ENCODE results near the gene TEDDM1.

The TEDDM1 gene

DNA sequence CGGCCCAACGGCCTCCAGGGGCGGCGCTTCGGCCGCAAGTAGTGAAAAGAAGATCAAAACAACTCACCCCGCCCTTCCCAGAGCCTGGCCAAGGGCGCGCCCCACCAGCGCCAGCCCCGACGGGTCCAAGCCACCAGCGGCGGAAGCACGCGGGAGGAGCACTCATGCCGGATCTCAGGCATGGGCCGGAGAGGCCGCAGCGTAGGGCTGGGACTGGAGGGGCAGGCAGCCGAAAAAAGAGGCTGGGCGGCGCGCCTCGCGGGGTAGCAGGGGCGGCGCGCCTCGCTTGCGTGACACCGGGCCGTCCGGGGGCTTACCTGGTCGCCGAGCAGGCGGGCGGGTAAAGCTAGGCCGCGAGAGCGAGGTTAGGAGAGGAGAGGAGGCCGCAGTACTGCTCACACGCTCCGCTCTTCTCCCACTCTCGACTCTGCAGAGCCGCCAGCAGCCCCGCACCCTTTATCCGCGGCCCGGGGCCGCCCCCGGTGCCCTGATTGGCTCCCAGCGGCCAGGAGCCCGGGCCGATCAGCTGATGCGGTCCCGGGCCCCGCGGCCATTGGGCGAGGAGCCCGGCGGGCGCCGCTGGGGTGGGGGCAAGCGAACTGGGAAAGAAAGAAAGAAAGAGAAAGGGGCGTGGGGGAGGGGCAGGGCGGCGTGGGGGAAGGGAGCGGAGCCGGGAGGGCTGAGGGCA is 9.0 kb downstream of the TEDDM1 start, which contains the start of gene GLUL:
GLUL (minus strand) TSS at position 429 of the 688 bp plus-strand sequence. CDS start 3,053 bp downstream, outside the sequence.
- peaks cover 19% of the 10 kb centered on the region for H3K4me1 ChIP-seq (ENCODE audit: control insufficient read depth, insufficient read depth, low read length)
- H3K36me3 ChIP-seq (ENCODE audit: control insufficient read depth, insufficient read depth, low read length) = peaks cover 22% of the 10 kb centered on the region
- H3K27ac ChIP-seq (ENCODE audit: insufficient read depth, low read depth, low read length, poor library complexity, severe bottlenecking) = peak within 1 kb of the TSS; percentile 88
- H3K27me3 ChIP-seq (ENCODE audit: control insufficient read depth, insufficient read depth, low read length, poor library complexity, severe bottlenecking) = no peaks in the 10 kb centered on the region
- H3K9me3 ChIP-seq (ENCODE audit: control insufficient read depth, low read length) = no peaks in the 10 kb centered on the region
- WGBS, 2 experiments = 0 to 1% methylated on average over 70 of the region's 70 CpGs
- peak within 1 kb of the TSS; percentile 85 for H3K4me3 ChIP-seq (ENCODE audit: insufficient read depth, low read depth, low read length)

DNA sequence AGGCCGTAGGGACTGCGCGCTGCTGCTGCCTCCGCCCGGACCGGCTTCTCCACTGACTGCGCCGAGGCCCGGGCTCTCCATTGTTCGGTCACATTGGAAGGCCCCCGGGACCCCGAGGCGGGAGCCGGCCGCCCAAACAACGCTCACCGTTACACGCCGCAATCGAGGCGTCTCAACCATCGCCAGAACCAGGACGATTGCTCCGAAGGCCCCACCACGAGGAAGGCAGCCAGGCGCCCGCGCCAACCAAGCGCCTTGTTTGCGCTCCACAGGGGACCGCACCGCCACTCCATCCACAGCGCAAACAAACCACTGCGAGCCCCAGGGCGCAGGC is 9.5 kb downstream of the TEDDM1 start:
- Histone ChIP-seq H3K27ac (ENCODE audit: insufficient read depth, low read depth, low read length, poor library complexity, severe bottlenecking) (peak overlapping the region; percentile 70), H3K4me3 (ENCODE audit: insufficient read depth, low read depth, low read length) (peak overlapping the region; percentile 85), H3K27me3 (ENCODE audit: control insufficient read depth, insufficient read depth, low read length, poor library complexity, severe bottlenecking) (no peaks in the 10 kb centered on the region), H3K36me3 (ENCODE audit: control insufficient read depth, insufficient read depth, low read length) (peaks cover 27% of the 10 kb centered on the region), H3K9me3 (ENCODE audit: control insufficient read depth, low read length) (no peaks in the 10 kb centered on the region), H3K4me1 (ENCODE audit: control insufficient read depth, insufficient read depth, low read length) (peaks cover 19% of the 10 kb centered on the region)
- WGBS, 2 experiments = 0% methylated on average over 35 of the region's 35 CpGs

DNA sequence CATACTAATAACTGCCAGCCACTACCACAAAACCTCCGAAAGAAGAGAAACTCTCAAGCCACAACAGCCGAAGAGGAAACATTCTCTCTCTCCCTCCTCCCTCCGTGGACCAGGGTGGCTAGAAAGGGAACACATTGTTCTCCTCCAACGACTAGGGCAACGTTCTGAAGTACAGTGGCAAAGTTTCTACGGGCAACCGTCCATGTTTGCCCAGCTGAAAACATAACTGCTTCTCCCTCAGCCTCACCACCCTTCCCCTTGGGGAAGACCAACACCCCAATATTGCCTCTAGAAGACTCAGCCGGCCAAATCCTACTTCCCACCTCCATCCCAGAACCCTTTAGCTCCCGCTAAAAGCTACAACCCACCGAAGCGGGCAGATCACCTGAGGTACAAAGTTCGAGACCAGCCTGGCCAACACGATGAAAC is 10.8 kb downstream of the TEDDM1 start:
- peaks cover 38% of the 10 kb centered on the region for H3K36me3 ChIP-seq (ENCODE audit: control insufficient read depth, insufficient read depth, low read length)
- H3K9me3 ChIP-seq (ENCODE audit: control insufficient read depth, low read length) = no peaks in the 10 kb centered on the region

DNA sequence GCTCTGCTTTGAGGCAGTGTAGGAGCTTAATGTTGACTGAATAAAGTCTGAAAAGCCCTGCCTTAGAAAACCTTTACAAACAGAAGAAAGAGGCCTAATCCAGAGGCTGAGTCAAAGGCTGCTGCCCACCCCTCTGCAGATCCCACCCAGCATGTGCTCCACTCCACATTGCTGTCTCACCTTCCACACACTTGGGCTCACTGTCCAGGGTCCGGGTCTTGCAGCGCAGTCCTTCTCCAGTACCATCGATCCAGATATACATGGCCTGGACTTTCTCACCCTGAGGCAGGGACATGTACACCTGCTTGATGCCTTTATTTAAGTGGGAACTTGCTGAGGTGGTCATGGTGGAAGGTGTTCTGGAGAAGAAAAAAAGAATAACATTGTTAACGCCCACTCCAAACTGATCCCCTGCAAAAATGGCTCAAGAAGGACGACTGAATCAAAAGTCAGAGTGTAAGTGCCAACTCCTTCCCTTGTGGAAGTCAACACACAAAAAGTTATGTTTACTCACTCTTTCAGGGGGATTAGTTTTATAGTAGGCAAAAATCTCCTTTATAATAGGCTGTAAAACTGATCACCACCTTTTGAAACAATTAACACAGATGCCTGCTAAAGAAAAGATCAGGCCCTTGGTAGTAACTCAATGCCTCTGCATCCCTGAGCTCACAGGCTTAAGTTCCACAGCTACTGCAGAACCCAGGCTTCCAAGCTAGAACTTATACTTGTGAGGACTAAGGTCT is 11.9 kb downstream of the TEDDM1 start:
- Histone ChIP-seq H3K27me3 (ENCODE audit: control insufficient read depth, insufficient read depth, low read length, poor library complexity, severe bottlenecking) (no peaks in the 10 kb centered on the region), H3K27ac (ENCODE audit: insufficient read depth, low read depth, low read length, poor library complexity, severe bottlenecking) (no peak overlapping the region), H3K36me3 (ENCODE audit: control insufficient read depth, insufficient read depth, low read length) (peaks cover 48% of the 10 kb centered on the region), H3K4me1 (ENCODE audit: control insufficient read depth, insufficient read depth, low read length) (peaks cover 14% of the 10 kb centered on the region), H3K9me3 (ENCODE audit: control insufficient read depth, low read length) (no peaks in the 10 kb centered on the region), H3K4me3 (ENCODE audit: insufficient read depth, low read depth, low read length) (peak overlapping the region; percentile 85)
- WGBS, 2 experiments = 79 to 85% methylated on average over 5 of the region's 5 CpGs

More for the DNA sequence above, 10.8 kb downstream of the TEDDM1 start:
- Histone ChIP-seq H3K27ac (ENCODE audit: insufficient read depth, low read depth, low read length, poor library complexity, severe bottlenecking) (no peak overlapping the region), H3K4me1 (ENCODE audit: control insufficient read depth, insufficient read depth, low read length) (peaks cover 19% of the 10 kb centered on the region), H3K4me3 (ENCODE audit: insufficient read depth, low read depth, low read length) (peak overlapping the region; percentile 85), H3K27me3 (ENCODE audit: control insufficient read depth, insufficient read depth, low read length, poor library complexity, severe bottlenecking) (no peaks in the 10 kb centered on the region)
- WGBS, 2 experiments = 4% methylated on average over 13 of the region's 13 CpGs

DNA sequence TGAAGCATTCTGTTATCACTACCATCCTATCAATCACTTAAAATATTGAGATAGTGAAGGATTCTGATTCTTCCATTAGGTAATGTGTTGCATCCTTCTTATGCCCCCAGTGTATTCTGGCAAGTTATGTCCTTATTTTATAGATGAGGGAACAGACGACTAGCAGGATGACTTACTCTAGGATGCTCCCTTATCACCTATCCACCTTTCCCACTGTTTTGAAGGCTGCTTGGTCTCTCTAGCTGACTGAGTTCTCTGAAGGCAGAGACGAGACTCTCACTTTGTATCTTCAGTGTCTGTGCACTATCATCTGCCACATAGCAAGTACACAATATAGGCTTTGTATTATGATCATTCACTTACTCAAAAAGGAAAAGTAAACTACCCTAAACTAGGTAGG is 12.9 kb downstream of the TEDDM1 start:
- H3K27me3 ChIP-seq (ENCODE audit: control insufficient read depth, insufficient read depth, low read length, poor library complexity, severe bottlenecking) = no peaks in the 10 kb centered on the region
- H3K4me1 ChIP-seq (ENCODE audit: control insufficient read depth, insufficient read depth, low read length) = peaks cover 9% of the 10 kb centered on the region
- H3K36me3 ChIP-seq (ENCODE audit: control insufficient read depth, insufficient read depth, low read length) = peaks cover 48% of the 10 kb centered on the region
- 93 to 100% methylated on average over 2 of the region's 2 CpGs for WGBS, 2 experiments
- H3K9me3 ChIP-seq (ENCODE audit: control insufficient read depth, low read length) = no peaks in the 10 kb centered on the region
- no peak overlapping the region for H3K27ac ChIP-seq (ENCODE audit: insufficient read depth, low read depth, low read length, poor library complexity, severe bottlenecking)
- H3K4me3 ChIP-seq (ENCODE audit: insufficient read depth, low read depth, low read length) = no peak overlapping the region

DNA sequence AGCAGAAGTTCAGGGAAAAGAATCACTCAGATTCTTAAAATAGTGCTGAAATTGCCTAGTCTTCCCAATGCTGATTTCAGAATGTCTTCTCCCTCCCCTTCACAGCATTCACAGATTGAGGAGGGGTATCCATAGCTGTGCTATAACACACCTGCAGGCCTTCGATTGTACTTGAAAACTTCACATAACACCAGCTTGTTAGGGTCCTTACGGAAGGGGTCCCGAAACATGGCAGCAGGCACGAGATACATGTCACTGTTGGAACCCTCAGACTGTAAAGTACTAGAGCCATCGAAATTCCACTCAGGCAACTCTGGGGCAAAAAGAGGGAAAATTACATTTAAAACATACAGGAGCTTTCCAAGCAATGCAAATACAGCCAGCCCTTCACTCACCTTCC is 13.5 kb downstream of the TEDDM1 start:
- Histone ChIP-seq H3K4me1 (ENCODE audit: control insufficient read depth, insufficient read depth, low read length) (peaks cover 9% of the 10 kb centered on the region), H3K27ac (ENCODE audit: insufficient read depth, low read depth, low read length, poor library complexity, severe bottlenecking) (no peak overlapping the region), H3K9me3 (ENCODE audit: control insufficient read depth, low read length) (no peaks in the 10 kb centered on the region), H3K36me3 (ENCODE audit: control insufficient read depth, insufficient read depth, low read length) (peaks cover 48% of the 10 kb centered on the region), H3K27me3 (ENCODE audit: control insufficient read depth, insufficient read depth, low read length, poor library complexity, severe bottlenecking) (no peaks in the 10 kb centered on the region), H3K4me3 (ENCODE audit: insufficient read depth, low read depth, low read length) (no peak overlapping the region)
- WGBS, 2 experiments = 92 to 98% methylated on average over 5 of the region's 5 CpGs

DNA sequence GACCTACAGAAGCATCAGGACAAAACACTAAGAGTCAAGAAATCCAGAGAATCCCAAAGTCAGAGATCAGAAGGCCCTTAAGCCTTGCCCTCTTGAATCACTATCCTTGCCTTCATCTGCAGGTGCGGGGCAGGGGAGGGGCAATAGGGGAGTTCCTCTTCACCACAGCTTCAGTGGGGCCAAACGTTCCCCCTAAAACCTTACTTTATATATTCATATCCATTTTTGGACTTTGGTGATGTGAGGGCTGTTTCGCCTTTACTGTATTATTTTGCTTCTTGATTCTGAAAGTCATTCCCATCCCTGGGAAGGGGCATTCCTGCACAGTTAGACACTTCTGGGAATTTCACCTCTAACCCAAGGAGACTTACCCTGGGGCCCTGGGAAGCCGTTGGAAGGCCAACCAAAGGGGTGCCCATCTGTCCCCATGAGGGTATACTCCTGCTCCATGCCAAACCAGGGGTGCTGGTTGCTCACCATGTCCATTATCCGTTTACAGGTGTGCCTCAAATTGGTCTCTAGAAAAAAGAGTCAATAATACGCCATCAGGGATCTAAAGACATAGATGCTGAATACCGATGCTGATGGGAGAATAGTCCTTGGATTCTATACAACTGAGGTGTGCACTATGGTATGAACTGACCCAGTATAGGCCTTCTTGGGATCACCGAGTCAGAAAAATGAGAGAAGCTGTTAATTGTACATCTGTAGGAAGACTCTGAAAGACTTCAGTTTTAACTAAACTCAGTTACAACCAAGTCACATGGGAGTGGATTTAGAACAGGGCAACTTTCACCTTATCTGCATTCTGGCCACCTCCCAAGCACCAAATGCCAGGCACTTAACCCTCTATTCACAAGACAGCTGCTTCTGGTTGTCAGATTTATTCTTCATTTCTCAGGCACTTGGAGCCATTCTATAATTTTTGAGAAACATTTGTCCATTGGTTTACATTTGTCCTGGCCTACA is 14.3 kb downstream of the TEDDM1 start:
- Histone ChIP-seq H3K9me3 (ENCODE audit: control insufficient read depth, low read length) (no peaks in the 10 kb centered on the region), H3K27me3 (ENCODE audit: control insufficient read depth, insufficient read depth, low read length, poor library complexity, severe bottlenecking) (no peaks in the 10 kb centered on the region), H3K4me3 (ENCODE audit: insufficient read depth, low read depth, low read length) (no peak overlapping the region), H3K27ac (ENCODE audit: insufficient read depth, low read depth, low read length, poor library complexity, severe bottlenecking) (no peak overlapping the region), H3K4me1 (ENCODE audit: control insufficient read depth, insufficient read depth, low read length) (peaks cover 9% of the 10 kb centered on the region), H3K36me3 (ENCODE audit: control insufficient read depth, insufficient read depth, low read length) (peaks cover 52% of the 10 kb centered on the region)
- WGBS, 2 experiments = 94 to 99% methylated on average over 7 to 8 of the region's 8 CpGs

DNA sequence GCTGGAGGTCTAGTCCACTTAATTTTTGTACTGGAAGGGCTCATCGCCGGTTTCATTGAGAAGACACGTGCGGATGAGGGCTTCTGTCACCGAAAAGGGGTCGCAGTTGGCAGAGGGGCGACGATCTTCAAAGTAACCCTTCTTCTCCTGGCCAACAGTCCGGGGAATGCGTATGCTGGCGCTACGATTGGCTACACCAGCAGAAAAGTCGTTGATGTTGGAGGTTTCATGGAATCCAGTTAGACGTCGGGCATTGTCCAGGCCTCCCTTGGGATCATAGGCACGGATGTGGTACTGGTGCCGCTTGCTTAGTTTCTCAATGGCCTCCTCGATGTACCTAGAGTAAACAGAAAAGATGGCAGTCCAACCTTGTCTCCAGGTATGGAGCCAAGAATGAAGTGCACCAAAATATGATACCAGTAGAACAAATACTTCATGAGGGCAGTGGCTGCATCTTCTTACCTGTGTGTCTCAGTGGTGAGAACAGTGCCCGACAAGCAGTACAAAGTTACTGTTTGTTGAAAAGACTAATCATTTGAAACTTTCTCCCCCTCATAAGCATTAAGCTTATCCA is 16.0 kb downstream of the TEDDM1 start:
- no peak overlapping the region for H3K4me3 ChIP-seq (ENCODE audit: insufficient read depth, low read depth, low read length)
- peaks cover 9% of the 10 kb centered on the region for H3K4me1 ChIP-seq (ENCODE audit: control insufficient read depth, insufficient read depth, low read length)
- no peaks in the 10 kb centered on the region for H3K9me3 ChIP-seq (ENCODE audit: control insufficient read depth, low read length)
- H3K27me3 ChIP-seq (ENCODE audit: control insufficient read depth, insufficient read depth, low read length, poor library complexity, severe bottlenecking) = no peaks in the 10 kb centered on the region
- WGBS, 2 experiments = 97% methylated on average over 19 of the region's 19 CpGs
- H3K36me3 ChIP-seq (ENCODE audit: control insufficient read depth, insufficient read depth, low read length) = peaks cover 47% of the 10 kb centered on the region
- H3K27ac ChIP-seq (ENCODE audit: insufficient read depth, low read depth, low read length, poor library complexity, severe bottlenecking) = no peak overlapping the region

DNA sequence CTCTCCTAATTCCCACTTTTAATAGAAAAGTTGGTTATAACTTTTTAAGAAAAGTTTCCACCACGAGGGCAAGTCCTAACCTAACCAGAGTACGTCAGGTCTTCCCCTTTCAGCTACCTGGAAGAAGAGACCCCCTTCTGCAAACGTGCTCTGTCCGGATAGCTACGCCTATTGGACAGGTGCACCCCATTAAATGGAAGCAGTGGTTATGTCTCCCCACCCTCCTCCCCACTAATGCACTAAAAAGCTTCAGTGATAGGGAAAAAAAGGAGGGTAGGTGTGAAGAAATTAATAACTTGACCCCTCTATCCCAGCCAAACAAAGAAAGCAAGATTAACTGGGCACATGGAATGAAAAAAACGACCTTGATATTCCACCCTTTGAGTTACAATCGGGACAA is 16.5 kb downstream of the TEDDM1 start:
- Histone ChIP-seq H3K4me1 (ENCODE audit: control insufficient read depth, insufficient read depth, low read length) (peaks cover 9% of the 10 kb centered on the region), H3K4me3 (ENCODE audit: insufficient read depth, low read depth, low read length) (no peak overlapping the region), H3K27ac (ENCODE audit: insufficient read depth, low read depth, low read length, poor library complexity, severe bottlenecking) (no peak overlapping the region), H3K36me3 (ENCODE audit: control insufficient read depth, insufficient read depth, low read length) (peaks cover 47% of the 10 kb centered on the region), H3K27me3 (ENCODE audit: control insufficient read depth, insufficient read depth, low read length, poor library complexity, severe bottlenecking) (no peaks in the 10 kb centered on the region), H3K9me3 (ENCODE audit: control insufficient read depth, low read length) (no peaks in the 10 kb centered on the region)
- WGBS, 2 experiments = 95 to 97% methylated on average over 7 of the region's 7 CpGs
